GM18870 (cell line): ENCODE results near the gene DDX42.

Source experiments
- ATAC-seq: cut with Tn5 transposase; IDR thresholded peaks from one replicate; pipeline ENCODE4 v1.9.1; 2021; ENCODE audit warnings: moderate library complexity; ENCODE audit not compliant: unreplicated experiment

The DDX42 gene, protein sequence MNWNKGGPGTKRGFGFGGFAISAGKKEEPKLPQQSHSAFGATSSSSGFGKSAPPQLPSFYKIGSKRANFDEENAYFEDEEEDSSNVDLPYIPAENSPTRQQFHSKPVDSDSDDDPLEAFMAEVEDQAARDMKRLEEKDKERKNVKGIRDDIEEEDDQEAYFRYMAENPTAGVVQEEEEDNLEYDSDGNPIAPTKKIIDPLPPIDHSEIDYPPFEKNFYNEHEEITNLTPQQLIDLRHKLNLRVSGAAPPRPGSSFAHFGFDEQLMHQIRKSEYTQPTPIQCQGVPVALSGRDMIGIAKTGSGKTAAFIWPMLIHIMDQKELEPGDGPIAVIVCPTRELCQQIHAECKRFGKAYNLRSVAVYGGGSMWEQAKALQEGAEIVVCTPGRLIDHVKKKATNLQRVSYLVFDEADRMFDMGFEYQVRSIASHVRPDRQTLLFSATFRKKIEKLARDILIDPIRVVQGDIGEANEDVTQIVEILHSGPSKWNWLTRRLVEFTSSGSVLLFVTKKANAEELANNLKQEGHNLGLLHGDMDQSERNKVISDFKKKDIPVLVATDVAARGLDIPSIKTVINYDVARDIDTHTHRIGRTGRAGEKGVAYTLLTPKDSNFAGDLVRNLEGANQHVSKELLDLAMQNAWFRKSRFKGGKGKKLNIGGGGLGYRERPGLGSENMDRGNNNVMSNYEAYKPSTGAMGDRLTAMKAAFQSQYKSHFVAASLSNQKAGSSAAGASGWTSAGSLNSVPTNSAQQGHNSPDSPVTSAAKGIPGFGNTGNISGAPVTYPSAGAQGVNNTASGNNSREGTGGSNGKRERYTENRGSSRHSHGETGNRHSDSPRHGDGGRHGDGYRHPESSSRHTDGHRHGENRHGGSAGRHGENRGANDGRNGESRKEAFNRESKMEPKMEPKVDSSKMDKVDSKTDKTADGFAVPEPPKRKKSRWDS

DNA sequence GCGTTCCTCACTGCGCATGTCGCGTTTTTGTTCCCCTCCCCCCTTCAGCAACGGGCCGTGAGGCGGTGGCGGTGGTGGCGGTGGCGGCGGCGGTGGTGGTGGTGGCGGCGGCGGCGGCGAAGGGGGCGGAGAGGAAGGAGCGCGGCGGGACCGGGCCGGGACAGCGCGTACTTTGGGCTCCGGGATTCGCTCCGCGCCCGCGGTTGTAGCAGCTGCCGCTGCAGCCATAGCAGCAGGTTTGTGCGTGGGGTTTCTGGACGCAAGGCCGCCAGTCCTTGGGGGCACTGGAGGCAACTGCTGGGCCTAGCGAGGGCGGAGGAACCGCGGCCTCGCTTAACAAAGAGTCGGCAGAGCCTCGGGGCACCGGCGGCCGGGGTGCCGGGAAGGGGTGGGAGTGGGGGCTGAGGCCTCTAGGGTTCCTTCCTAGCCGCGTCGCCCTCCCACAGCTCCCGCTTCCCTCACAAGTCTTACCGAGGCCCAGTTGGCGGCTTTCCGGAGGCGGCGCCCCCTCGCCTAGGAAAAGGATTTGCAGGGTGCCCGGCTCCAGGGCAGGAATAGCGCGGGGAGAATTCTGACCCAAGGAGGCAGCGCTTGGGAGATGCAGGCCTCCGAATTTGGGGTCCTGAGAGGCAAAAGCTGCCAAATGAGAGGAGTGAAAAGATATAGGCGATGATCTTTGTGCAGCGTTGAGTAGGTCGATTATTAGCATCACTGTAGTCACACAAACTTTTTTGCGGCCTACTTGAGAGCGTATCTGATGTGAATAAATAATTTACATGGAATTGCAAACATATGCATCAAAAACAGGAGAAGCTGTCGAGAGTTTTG, at the start of gene DDX42:
Gene DDX42, plus strand, starts transcription at position 30 of the 828 bp plus-strand sequence. CDS start 12,880 bp downstream, outside the sequence.
- ATAC-seq: no peak

- ATAC-seq: no peak
Observed at GRCh38 chr17:63735691-63736090, 38.3 kb upstream of the DDX42 start.

DNA sequence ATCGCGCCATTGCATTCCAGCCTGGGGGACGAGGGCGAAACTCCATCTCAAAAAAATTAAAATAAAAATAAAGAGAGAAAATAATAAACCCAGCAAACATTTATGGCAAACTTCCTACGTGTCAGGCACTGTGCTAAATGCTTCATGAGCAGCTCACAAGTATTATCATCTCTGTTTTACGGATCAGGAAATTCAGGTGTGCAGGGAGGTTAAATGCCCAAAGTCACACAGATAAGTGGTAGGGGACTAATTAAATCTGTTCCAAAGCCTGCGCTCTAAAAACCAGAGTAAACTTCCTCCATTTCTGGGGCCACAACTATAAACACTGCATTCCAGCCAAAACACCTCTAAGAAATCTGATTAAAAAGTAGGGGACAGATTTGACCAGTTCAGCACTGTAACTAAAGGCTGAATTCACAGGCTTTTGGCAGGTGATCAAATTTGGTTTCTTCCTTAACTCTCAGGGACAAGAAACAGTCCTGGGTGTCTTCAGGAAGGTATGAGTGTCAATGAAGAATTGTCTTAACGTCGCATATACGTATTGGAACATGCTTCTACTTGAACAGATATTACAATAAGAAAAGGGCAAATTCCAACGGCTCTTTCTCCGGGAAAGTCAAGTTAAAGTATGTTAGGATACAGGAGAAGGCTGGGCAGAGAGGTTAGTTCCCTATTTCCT, 33.4 kb upstream of the DDX42 start:
- no peak for ATAC-seq

DNA sequence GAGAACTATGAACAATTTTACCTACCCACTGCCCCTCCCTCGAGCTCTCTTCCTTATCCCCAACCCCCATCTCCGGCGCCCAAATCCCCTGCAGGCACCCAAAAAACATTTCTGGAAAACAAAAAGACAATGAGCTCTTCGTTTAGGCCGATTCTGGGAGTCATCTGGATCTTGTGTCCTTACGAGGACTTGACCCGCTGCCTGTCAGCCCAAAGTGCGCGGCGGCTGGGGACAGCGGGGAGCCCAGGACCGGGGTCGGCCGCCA, 32.9 kb upstream of the DDX42 start:
- peak; percentile 5 for ATAC-seq

DNA sequence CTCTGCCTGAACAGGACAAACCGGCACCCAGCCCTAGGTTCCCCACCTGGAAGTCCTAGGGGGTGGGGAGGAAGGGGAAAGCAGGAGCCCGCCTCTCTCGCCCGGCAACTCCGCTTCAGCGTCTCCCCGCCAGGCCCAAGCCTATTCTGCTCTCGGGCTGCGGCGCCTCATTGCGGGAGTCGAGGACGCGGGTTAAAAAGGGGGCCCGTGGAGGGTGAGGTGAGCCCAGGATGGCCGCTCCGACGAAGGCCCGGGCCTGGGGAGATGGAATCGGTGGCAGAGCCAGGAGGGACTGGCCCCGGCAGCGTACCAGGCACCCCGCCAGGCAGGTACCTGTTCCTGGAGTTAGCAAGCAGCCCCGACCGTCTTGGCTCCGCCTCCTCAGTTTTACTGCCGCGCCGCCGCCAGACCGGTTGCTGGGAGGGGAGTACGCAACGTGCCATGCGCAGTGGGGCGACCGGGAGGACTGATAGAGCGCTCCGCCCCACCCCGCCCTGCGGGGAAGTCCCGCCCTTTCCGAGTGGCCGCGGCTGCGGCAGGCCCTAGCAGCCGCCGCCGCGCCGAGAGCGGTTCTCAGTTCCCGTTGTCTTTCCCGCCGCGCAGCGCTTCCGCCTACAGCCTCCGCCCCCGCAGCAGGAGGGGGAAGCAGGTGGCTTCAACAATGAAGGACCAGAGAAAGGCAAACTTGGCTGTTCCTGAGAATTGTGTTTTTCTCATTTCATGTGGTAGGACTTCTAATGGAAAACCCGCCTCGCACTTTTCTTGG, 32.4 kb upstream of the DDX42 start, which contains the start of gene STRADA:
Gene STRADA, minus strand, starts transcription at position 392 of the 766 bp plus-strand sequence. CDS start 13,430 bp downstream, outside the sequence.
- ATAC-seq: peak; percentile 78

GRCh38 chr17:63751806-63752205, 22.2 kb upstream of the DDX42 start:
- no peak for ATAC-seq

GRCh38 chr17:63752707-63753106, 21.3 kb upstream of the DDX42 start:
- ATAC-seq: no peak

GRCh38 chr17:63753215-63753614, 20.8 kb upstream of the DDX42 start:
- ATAC-seq: no peak

GRCh38 chr17:63754046-63754445, 19.9 kb upstream of the DDX42 start:
- no peak for ATAC-seq

DNA sequence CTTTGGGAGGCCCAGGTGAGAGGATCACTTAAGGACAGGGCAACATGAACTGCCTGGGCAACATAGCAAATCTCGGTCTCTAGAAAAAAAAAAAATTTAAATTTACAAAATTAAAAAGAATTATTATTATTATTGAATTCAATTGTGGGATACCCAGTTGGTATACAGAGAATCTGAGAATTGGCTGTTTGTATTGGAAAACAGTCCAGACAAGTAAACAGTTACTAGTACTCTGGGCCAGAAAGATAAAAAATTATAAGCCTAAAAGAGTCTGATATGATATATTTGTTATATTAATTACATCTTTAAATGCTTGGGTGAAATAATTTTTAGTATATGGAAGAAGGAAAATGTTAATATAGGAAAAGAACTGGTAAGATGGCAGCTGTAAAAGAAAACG, 15.5 kb upstream of the DDX42 start:
- ATAC-seq: no peak

GRCh38 chr17:63760771-63761539, 13.0 kb upstream of the DDX42 start:
- no peak for ATAC-seq

- no peak for ATAC-seq
Observed at GRCh38 chr17:63762161-63763078, 11.6 kb upstream of the DDX42 start.

DNA sequence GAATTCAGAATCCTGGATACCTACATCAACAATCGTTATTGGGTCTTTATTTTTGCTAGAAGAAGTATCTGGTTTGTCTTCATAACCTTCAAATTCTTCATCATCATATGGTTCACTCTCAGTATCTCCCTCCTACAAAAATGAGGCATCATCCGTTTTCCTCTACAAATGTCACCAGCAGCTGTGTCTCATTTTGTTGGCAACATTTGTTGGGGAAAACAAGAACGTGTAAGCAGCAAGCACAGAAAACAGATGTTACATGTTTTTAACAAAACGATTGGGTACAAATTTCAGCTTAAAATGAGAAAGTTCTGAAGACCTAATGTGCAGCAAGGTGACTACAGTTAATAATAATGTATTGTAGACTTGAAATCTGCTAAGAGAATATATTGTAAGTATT, 9.3 kb upstream of the DDX42 start:
- no peak for ATAC-seq

GRCh38 chr17:63766754-63767153, 7.2 kb upstream of the DDX42 start:
- ATAC-seq: no peak

- no peak for ATAC-seq
Observed at GRCh38 chr17:63768433-63768832, 5.5 kb upstream of the DDX42 start.

- no peak for ATAC-seq
Observed at GRCh38 chr17:63772801-63773271, 1.1 kb upstream of the DDX42 start.

DNA sequence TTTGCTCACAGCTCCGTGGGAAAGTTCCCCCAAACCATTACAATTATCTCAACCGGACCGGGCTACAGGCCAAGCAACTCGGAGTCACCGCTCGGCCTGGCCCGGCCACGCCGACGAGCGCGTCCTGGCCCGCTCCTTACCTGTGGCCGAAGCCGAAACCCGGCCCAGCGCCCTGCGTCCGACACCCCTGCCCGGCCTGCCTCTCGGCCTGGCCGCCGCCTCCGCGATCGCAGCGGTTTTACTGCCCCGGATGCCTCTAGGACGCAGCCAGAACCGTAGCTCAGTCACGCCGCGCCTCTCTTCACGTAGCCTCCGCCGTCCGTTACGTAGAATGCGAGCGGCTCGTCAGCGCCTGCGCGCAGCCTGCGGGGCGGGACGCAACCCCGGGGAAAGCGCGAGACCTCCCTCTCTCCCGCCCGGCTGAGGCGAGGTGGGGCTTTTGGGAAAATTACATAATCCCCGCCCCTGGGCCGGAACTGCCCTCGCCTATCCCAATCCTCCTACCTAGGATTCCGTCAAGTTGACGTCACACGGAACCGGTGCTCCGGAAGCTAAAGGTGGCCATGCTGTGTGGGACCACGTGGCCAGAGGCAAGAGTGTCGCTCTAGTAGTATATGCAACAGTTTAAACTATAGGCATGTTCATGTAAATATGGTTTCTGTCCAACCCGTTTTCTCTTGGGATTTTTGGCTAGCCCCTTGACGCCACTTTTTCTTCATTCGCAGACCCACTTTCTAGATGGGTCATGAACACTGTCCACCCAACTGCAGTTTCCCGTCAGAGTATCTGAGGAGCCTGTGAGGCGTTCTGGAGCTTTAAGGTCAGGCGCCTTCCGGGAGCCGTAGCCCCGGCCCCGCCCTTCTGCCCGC, 464 bp upstream of the DDX42 start, which contains the start of gene CCDC47:
Gene CCDC47, minus strand, starts transcription at position 326 of the 869 bp plus-strand sequence. CDS start 7,422 bp downstream, outside the sequence.
- peak; percentile 93 for ATAC-seq
